ENCODE results near the gene TTC27. TPM values are rescaled to one million over a fixed set of nuclear protein-coding genes. Genes with fewer than 3 reads are reported as not detected.

Gene TTC27
- total RNA-seq, 4 donors from 2014 or later, result 11.0 to 16.4 (median 11.3) TPM

DNA sequence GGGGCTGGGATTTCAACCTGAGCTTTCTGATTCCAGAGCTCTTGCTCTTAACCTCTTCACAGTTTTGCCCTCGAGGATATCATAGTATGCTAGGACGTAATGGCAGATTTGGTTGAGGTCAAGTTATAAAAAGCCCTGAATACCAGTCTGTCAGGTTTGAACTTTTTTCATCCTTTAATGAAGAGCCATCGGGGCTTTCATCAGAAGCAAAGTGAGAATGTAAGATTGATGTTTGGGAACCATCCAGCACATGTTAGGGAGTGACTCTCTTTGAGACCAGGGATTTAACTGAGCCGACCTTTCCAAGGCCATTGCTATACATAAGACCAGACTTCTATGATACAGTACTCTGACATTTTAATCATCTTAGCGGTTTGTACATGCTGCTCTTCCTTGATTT lies 142.5 kb downstream of the TTC27 start:
- intact Hi-C loops (cut with DNase I; ENCODE audit: low total_unique reads), result no loop called here
- 56% methylated on average over 5 of the region's 5 CpGs for WGBS, 2 donors
- no peak for DNase-seq (ENCODE audit: low spot score in 2 of 2)
- no peak for TF ChIP-seq POLR2A (IDR thresholded peaks at IDR 0.05)
- TF ChIP-seq, protein P1, sequence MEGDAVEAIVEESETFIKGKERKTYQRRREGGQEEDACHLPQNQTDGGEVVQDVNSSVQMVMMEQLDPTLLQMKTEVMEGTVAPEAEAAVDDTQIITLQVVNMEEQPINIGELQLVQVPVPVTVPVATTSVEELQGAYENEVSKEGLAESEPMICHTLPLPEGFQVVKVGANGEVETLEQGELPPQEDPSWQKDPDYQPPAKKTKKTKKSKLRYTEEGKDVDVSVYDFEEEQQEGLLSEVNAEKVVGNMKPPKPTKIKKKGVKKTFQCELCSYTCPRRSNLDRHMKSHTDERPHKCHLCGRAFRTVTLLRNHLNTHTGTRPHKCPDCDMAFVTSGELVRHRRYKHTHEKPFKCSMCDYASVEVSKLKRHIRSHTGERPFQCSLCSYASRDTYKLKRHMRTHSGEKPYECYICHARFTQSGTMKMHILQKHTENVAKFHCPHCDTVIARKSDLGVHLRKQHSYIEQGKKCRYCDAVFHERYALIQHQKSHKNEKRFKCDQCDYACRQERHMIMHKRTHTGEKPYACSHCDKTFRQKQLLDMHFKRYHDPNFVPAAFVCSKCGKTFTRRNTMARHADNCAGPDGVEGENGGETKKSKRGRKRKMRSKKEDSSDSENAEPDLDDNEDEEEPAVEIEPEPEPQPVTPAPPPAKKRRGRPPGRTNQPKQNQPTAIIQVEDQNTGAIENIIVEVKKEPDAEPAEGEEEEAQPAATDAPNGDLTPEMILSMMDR (IDR thresholded peaks at IDR 0.05), result no peak
- H3K4me3 ChIP-seq (ENCODE audit: low read depth, poor library complexity, severe bottlenecking), result no peak overlapping the region

DNA sequence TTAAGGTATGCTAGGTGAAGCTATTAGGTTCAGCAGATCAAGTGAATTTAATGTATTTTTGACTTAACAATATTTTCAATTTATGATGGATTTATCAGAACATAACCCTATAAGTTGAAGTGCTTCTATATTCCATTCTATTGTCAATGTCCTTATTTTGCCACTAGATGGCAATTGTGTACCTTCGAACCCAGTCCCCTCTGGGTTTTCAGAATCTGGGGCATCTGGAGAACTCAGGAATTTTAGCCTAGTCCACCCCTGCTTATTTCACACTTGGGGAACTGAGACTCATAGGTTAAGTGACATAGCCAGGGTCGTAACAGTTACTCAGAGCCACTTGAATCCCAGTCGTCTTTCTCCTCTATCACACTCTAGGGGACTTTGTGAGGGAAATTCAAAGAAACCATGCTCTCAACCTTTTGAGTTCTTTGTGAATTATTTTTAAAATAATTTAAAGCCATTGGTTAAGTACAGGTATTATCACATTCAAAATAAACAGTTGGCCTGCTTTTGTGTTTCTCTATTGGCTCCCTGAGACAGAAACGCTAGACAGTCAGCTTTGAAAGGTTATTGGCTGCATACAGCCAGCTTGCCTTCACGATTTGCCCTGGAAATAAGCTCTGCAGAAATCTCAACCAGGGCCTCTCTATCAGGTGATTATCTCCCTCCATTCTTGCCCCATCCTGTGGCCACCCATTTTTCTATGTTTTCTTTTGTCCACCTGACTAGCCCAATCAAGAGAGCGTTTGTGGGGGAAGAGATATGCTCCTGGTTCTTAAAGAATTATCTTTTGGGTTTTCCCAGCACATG lies 145.0 kb downstream of the TTC27 start:
- no peak for TF ChIP-seq POLR2A (IDR thresholded peaks at IDR 0.05)
- TF ChIP-seq, protein P1 (IDR thresholded peaks at IDR 0.05), result no peak
- H3K4me3 ChIP-seq (ENCODE audit: low read depth, poor library complexity, severe bottlenecking), result no peak overlapping the region
- intact Hi-C loops (cut with DNase I; ENCODE audit: low total_unique reads), result no loop called here
- no peak for DNase-seq (ENCODE audit: low spot score in 2 of 2)
- WGBS, 2 donors, result 61 to 66% methylated on average over 6 of the region's 6 CpGs

DNA sequence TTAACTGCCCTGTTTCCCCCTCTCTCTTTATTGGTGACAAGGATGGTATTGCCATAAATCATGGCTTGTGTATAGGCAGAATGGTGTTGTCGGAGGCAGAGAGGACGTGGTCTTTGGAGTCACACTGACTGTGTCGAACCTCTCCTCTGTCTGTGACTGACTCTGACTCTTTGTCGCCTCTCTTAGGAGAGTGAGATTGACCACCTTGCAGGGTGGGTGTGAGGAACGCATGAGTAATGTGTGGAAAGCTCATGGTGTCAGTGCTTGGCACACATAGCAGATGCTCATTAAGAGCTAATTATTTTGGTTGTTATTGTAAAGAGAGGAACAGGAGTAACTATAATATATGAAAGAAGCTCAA lies 145.6 kb downstream of the TTC27 start:
- intact Hi-C loops (cut with DNase I; ENCODE audit: low total_unique reads), result no loop called here
- TF ChIP-seq, protein P1 (IDR thresholded peaks at IDR 0.05), result no peak
- no peak for TF ChIP-seq POLR2A (IDR thresholded peaks at IDR 0.05)
- 75 to 87% methylated on average over 5 of the region's 5 CpGs for WGBS, 2 donors
- H3K4me3 ChIP-seq (ENCODE audit: low read depth, poor library complexity, severe bottlenecking), result no peak overlapping the region
- DNase-seq (ENCODE audit: low spot score in 2 of 2), result no peak

DNA sequence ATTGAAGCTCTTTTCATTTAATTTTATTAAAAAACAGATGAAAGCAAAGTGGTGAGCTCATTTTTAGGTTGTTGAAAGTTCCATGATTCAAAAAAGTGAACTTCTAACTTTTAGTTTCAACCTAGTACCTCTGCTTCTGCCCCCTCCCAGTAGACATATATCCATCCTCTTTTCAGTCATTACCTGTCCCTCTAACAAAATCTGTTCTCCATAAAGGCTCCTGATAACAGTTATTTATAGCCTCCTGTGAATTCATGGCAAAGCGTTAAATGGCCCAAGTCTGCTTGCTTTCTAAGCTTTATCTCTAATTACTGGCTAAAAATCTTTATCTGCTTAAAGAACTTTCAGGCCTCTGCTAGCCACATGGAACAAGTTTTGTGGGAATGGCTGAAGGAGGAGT lies 148.1 kb downstream of the TTC27 start:
- intact Hi-C loops (cut with DNase I; ENCODE audit: low total_unique reads), result no loop called here
- TF ChIP-seq POLR2A (IDR thresholded peaks at IDR 0.05), result no peak
- TF ChIP-seq, protein P1 (IDR thresholded peaks at IDR 0.05), result no peak
- DNase-seq (ENCODE audit: low spot score in 2 of 2), result no peak
- WGBS, 2 donors, result 89 to 90% methylated on average over 1 of the region's 1 CpG
- no peak overlapping the region for H3K4me3 ChIP-seq (ENCODE audit: low read depth, poor library complexity, severe bottlenecking)

DNA sequence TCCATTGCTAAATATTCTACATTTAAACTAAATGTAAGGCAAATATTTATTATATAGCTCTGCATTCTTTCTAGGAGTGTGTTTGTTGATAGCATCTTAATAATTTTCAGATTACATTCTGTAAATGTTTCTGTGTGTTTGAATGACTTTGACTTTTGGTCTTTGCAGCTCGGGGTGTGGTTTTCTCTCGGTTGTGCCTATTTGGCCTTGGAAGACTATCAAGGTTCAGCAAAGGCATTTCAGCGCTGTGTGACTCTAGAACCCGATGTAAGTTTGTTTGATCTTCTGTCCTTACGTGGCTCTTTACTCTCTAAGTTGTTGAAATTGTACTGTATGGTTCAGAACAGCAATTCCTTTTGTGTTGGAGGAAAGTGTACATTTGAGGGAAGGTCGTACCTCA lies 149.9 kb downstream of the TTC27 start:
- TF ChIP-seq POLR2A (IDR thresholded peaks at IDR 0.05), result no peak
- 95% methylated on average over 6 of the region's 6 CpGs for WGBS, 2 donors
- no peak for DNase-seq (ENCODE audit: low spot score in 2 of 2)
- intact Hi-C loops (cut with DNase I; ENCODE audit: low total_unique reads), result no loop called here
- no peak overlapping the region for H3K4me3 ChIP-seq (ENCODE audit: low read depth, poor library complexity, severe bottlenecking)

DNA sequence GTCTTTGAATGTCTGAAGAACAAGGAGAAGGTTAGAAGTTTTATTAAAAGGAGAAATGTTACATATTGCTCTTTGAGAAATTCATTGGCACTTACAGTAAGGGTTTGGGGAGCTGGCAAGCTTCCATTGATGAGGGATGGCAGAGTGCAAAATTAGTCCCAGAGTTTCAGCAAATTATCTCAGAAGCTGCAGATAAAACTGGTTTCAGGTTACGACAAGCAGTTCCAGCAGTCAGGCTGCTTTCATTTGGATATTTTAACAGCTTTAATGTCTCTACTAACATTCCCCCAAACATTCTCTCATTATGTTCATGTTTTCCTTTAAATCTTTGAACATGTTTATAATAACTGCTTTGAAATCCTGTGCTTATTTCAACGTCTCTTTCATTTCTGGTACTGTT lies 153.1 kb downstream of the TTC27 start:
- no peak overlapping the region for H3K4me3 ChIP-seq (ENCODE audit: low read depth, poor library complexity, severe bottlenecking)
- DNase-seq (ENCODE audit: low spot score in 2 of 2), result no peak
- no peak for TF ChIP-seq POLR2A (IDR thresholded peaks at IDR 0.05)
- TF ChIP-seq, protein P1 (IDR thresholded peaks at IDR 0.05), result no peak
- 94 to 98% methylated on average over 2 of the region's 2 CpGs for WGBS, 2 donors
- intact Hi-C loops (cut with DNase I; ENCODE audit: low total_unique reads), result no loop called here

All from lower leg skin (tissue), 4 donors.